Thyroid gland (tissue), 4 donors: ENCODE measurements around the gene VPS35L.

Source experiments
- POLR2A ChIP-seq, 2 donors: fragments of 450-650 bp; IDR thresholded peaks; one replicate each; pipeline ENCODE4 v1.6.1; 2017; ENCODE audit warnings: antibody characterized with exemption in 2 of 2, mild to moderate bottlenecking in 2 of 2, moderate library complexity in 1 of 2
- TF ChIP-seq, protein P1 (sequence below), 6 experiments: fragments of 200-600 bp in 3 of 6; fragments of 450-650 bp in 3 of 6; sonication (generic) in 3 of 6; IDR thresholded peaks; one replicate each; pipeline ENCODE4 v1.5.1; 2016 to 2019; ENCODE audit warnings: antibody characterized with exemption in 6 of 6, mild to moderate bottlenecking in 2 of 6, inconsistent platforms in 1 of 6, moderate library complexity in 1 of 6

GRCh38 chr16:19710191-19710908 lies 154.8 kb downstream of the VPS35L start:
- TF ChIP-seq, protein P1, sequence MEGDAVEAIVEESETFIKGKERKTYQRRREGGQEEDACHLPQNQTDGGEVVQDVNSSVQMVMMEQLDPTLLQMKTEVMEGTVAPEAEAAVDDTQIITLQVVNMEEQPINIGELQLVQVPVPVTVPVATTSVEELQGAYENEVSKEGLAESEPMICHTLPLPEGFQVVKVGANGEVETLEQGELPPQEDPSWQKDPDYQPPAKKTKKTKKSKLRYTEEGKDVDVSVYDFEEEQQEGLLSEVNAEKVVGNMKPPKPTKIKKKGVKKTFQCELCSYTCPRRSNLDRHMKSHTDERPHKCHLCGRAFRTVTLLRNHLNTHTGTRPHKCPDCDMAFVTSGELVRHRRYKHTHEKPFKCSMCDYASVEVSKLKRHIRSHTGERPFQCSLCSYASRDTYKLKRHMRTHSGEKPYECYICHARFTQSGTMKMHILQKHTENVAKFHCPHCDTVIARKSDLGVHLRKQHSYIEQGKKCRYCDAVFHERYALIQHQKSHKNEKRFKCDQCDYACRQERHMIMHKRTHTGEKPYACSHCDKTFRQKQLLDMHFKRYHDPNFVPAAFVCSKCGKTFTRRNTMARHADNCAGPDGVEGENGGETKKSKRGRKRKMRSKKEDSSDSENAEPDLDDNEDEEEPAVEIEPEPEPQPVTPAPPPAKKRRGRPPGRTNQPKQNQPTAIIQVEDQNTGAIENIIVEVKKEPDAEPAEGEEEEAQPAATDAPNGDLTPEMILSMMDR (IDR thresholded peaks at IDR 0.05) = no peak
- no peak for TF ChIP-seq POLR2A (IDR thresholded peaks at IDR 0.05)
